ENCODE results near the gene NTSR1. TPM values are rescaled to one million over a fixed set of nuclear protein-coding genes. Genes with fewer than 3 reads are reported as not detected.

The NTSR1 gene
- total and polyA plus RNA-seq, 2 of the 13 experiments (the other 11 are each of a cell fraction or from before 2014, with no cell fraction given), result 0.09 to 0.12 TPM

DNA sequence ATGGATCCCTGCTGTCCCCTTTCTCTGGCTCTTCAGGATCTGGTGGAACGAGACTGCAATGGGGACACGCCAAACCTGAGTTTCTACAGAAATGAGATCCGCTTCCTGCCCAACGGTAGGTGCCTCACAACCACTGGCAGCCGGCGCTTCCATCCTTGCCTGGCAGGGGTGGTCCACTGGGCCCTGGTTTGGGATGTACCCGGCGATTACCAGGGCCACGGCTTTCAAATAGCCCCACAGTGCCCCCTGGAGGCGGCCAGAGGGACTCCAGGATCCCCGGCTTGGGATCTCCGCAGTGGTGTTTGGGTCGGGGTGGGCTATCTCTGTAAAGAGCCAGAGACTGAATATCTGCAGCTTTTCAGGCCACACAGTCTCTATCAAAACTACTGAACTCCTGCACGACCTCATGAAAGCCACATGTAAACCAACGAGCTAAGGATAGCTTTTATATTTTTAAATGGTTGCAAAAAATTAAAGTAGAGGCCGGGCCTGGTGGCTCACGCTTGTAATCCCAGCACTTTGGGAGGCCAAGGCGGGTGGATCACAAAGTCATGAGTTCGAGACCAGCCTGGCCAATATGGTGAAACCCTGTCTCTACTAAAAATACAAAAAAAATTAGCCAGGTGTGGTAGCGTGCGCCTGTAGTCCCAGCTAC is 99.7 kb downstream of the NTSR1 start (continued):
- TF ChIP-seq ZNF460 (CRISPR knock-in tag; IDR thresholded peaks at IDR 0.05; ENCODE audit: borderline replicate concordance), result no peak
- no peak for TF ChIP-seq ZFP36 (IDR thresholded peaks at IDR 0.05; ENCODE audit: borderline replicate concordance, low read depth, low read length, partially characterized antibody)
- TF ChIP-seq SNAPC4 (CRISPR knock-in tag; IDR thresholded peaks at IDR 0.05), result no peak
- TF ChIP-seq ZNF570 (CRISPR knock-in tag; IDR thresholded peaks at IDR 0.05; ENCODE audit: borderline replicate concordance), result no peak
- no peak for TF ChIP-seq HINFP (CRISPR knock-in tag; IDR thresholded peaks at IDR 0.05; ENCODE audit: low read depth)
- TF ChIP-seq, protein P1, sequence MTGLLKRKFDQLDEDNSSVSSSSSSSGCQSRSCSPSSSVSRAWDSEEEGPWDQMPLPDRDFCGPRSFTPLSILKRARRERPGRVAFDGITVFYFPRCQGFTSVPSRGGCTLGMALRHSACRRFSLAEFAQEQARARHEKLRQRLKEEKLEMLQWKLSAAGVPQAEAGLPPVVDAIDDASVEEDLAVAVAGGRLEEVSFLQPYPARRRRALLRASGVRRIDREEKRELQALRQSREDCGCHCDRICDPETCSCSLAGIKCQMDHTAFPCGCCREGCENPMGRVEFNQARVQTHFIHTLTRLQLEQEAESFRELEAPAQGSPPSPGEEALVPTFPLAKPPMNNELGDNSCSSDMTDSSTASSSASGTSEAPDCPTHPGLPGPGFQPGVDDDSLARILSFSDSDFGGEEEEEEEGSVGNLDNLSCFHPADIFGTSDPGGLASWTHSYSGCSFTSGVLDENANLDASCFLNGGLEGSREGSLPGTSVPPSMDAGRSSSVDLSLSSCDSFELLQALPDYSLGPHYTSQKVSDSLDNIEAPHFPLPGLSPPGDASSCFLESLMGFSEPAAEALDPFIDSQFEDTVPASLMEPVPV (CRISPR knock-in tag; IDR thresholded peaks at IDR 0.05), result no peak
- no peak for TF ChIP-seq NBN (conservative IDR thresholded peaks at IDR 0.05)
- 0 out of 2 replicates have a peak, but pooled peaks have one; percentile 31 for TF ChIP-seq SIN3B (IDR thresholded peaks at IDR 0.05; ENCODE audit: low read length)
- TF ChIP-seq NFE2L1 (CRISPR knock-in tag; IDR thresholded peaks at IDR 0.05; ENCODE audit: borderline replicate concordance), result no peak
- TF ChIP-seq ZBTB38 (CRISPR knock-in tag; IDR thresholded peaks at IDR 0.05), result no peak
- TF ChIP-seq AHDC1 (CRISPR knock-in tag; IDR thresholded peaks at IDR 0.05; ENCODE audit: borderline replicate concordance), result no peak
- TF ChIP-seq, protein P2, sequence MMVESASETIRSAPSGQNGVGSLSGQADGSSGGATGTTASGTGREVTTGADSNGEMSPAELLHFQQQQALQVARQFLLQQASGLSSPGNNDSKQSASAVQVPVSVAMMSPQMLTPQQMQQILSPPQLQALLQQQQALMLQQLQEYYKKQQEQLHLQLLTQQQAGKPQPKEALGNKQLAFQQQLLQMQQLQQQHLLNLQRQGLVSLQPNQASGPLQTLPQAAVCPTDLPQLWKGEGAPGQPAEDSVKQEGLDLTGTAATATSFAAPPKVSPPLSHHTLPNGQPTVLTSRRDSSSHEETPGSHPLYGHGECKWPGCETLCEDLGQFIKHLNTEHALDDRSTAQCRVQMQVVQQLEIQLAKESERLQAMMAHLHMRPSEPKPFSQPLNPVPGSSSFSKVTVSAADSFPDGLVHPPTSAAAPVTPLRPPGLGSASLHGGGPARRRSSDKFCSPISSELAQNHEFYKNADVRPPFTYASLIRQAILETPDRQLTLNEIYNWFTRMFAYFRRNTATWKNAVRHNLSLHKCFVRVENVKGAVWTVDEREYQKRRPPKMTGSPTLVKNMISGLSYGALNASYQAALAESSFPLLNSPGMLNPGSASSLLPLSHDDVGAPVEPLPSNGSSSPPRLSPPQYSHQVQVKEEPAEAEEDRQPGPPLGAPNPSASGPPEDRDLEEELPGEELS (CRISPR knock-in tag; IDR thresholded peaks at IDR 0.05), result no peak
